ENCODE results near the gene NACAD. TPM values are rescaled to one million over a fixed set of nuclear protein-coding genes. Genes with fewer than 3 reads are reported as not detected.

NACAD gene
- total and polyA plus RNA-seq, 8 donors = 2.0 to 10.9 (median 9.3) TPM

DNA sequence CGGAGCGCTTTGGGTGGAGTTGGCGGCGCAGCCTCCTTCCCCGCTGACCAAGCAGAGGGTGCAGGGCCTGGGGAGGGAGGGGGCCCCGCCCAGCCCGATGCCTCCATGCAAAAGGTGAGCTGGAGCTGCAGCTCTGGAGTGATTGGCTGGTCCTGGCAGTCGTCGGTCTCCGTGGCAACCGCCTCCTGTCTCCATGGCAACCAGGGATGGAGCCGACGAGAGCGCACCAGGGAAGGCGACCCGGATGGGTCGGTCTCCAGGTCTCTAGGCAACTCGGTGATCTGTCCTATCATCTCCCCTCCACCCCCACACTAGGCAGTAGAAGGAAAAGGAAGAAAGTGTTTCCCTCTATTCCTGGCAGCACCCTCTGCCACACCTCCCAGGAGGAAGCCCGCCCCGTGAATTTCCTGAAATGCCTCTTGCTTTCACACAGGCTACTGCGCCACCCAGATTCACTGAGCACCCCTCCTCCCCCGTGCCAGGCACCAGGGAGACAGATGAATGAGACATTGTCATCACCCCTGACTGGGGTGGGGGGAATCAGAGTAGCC is 647 bp upstream of the NACAD start:
- H3K4me3 ChIP-seq = peak overlapping the region; percentile 44 to 45
- peaks cover 0 to 35% of the 10 kb centered on the region in 2 donors for H3K27me3 ChIP-seq
- peaks cover 0 to 14% of the 10 kb centered on the region in 2 donors for H3K4me1 ChIP-seq
- H3K27ac ChIP-seq = no peak overlapping the region
- H3K36me3 ChIP-seq = no peaks in the 10 kb centered on the region
- ATAC-seq (peak; percentile 57), DNase-seq (peak in 3 of 4 donors; percentile 31 to 54 (median 46))
- intact Hi-C loops (cut with DNase I) = no loop called here
- TF ChIP-seq, protein P1, sequence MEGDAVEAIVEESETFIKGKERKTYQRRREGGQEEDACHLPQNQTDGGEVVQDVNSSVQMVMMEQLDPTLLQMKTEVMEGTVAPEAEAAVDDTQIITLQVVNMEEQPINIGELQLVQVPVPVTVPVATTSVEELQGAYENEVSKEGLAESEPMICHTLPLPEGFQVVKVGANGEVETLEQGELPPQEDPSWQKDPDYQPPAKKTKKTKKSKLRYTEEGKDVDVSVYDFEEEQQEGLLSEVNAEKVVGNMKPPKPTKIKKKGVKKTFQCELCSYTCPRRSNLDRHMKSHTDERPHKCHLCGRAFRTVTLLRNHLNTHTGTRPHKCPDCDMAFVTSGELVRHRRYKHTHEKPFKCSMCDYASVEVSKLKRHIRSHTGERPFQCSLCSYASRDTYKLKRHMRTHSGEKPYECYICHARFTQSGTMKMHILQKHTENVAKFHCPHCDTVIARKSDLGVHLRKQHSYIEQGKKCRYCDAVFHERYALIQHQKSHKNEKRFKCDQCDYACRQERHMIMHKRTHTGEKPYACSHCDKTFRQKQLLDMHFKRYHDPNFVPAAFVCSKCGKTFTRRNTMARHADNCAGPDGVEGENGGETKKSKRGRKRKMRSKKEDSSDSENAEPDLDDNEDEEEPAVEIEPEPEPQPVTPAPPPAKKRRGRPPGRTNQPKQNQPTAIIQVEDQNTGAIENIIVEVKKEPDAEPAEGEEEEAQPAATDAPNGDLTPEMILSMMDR (IDR thresholded peaks at IDR 0.05) = no peak
- H3K9me3 ChIP-seq = no peaks in the 10 kb centered on the region

DNA sequence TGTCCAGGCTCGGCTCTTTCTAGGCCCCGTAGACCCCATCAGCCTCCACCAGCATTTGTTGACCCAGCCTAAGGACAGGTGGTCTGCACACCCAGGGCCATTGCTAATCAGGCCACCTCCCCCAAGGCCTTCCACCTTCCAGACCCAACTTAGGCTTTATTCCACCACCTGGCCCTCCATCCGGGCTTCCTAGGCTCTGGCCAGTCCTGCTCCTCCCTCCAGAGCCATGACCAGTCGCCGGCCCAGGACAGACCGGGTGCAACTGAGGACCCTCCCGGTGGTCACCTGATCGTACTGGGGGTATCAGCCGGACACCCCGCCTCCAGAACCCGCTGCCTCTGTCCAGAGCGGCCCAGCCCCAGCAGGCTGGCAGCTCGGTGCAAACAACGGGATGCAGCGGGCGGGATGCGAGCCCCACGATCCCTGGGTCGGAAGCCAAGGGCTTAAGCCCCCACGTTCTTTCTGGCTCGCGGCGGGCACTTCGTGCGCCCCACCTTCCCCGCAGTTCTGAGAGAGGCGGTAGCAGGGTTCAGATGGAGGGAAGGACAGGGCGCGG is 545 bp downstream of the NACAD start:
- DNase-seq (peak in 1 of 4 donors; percentile 7), ATAC-seq (no peak)
- TF ChIP-seq, protein P1 (IDR thresholded peaks at IDR 0.05) = no peak
- Histone ChIP-seq H3K4me3 (peak overlapping the region; percentile 44 to 45), H3K36me3 (no peaks in the 10 kb centered on the region), H3K27ac (no peak overlapping the region), H3K4me1 (peaks cover 0 to 14% of the 10 kb centered on the region in 2 donors), H3K27me3 (peaks cover 0 to 35% of the 10 kb centered on the region in 2 donors), H3K9me3 (no peaks in the 10 kb centered on the region)
- intact Hi-C loops (cut with DNase I) = no loop called here

DNA sequence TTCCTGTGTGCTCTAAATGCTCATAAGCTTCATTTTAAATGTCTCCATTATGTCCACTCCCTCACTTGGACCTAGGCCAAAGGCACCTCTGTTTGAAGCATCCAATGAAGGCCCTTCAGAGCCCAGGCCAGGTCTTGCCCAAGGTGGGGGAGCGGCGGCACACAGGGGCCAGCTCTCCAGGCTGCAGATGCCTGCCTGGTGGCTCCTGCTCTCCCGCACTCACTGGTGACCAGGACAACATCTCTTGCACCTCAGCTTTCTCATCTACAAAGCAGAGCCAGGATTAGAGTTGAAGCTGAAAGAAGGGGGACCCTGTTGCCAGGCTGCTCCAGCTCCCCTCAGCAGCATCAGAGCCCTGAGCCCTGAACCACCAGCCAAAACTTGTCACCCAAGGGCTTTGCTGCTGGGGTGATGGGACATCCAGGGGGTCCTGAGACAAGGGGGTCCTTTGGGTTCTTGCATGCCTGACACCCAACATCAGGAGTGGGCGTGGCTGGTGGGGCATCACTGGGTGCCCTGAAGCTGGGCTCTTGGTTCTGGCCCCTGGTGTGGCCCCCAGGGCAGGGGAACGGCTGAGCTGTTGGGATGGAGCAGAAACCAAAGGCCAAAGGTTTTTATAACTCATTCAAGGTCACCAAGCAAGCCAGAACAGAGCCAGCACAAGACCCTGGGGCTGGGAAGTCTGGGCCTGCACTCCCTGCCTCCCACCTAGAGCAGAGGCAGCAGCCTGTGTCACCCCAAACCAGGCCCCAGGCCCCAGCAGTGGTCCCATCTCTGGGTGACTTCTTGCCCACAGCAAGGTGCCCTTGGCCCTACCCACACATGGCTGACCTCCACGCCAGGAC is 1.2 kb downstream of the NACAD start:
- ATAC-seq = no peak
- H3K4me3 ChIP-seq = no peak overlapping the region
- intact Hi-C loops (cut with DNase I) = no loop called here
- no peak for DNase-seq
- H3K36me3 ChIP-seq = no peaks in the 10 kb centered on the region
- TF ChIP-seq, protein P1 (IDR thresholded peaks at IDR 0.05) = no peak
- H3K27ac ChIP-seq = no peak overlapping the region
- no peaks in the 10 kb centered on the region for H3K9me3 ChIP-seq
- peaks cover 0 to 35% of the 10 kb centered on the region in 2 donors for H3K27me3 ChIP-seq
- H3K4me1 ChIP-seq = peaks cover 0 to 14% of the 10 kb centered on the region in 2 donors

DNA sequence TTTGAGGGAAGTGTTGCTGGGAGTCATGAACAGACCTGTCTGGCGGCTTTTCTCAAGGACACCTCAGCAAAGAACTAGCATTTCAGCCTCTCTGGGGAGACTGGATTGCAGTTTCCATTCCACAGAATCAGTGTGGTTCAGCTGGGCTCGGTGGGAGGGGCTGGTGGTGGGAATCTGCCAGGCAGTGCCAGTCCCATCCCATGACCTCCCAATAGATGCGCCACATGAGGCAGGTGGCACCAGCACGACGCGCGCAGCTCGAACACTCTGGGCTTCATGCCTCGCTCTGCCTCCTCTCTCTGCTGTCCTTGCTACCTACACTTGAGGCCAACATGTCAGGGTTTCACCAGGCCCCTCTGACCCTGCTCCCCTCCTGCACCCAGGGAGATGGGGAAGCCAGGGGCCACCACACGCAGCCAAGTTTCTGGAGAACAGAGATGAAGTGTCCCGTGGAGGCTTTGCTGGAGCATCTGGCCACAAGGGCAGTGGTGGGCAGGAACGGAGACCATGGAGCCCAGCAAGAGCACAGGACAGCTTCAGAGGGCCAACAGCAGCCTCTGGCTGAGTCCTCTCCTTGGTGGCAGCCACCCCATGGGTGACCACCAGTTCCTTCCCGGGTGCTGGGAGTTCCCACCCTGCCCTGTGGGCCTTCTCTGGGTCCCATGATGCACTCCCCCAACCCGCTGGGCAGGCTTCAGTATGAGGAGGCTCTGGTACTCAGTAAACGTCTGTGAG is 2.3 kb downstream of the NACAD start:
- intact Hi-C loops (cut with DNase I) = no loop called here
- Histone ChIP-seq H3K9me3 (no peaks in the 10 kb centered on the region), H3K4me3 (no peak overlapping the region), H3K4me1 (peaks cover 0 to 14% of the 10 kb centered on the region in 2 donors), H3K36me3 (no peaks in the 10 kb centered on the region), H3K27ac (no peak overlapping the region), H3K27me3 (peaks cover 0 to 35% of the 10 kb centered on the region in 2 donors)
- TF ChIP-seq, protein P1 (IDR thresholded peaks at IDR 0.05) = no peak
- ATAC-seq = no peak
- DNase-seq = peak in 1 of 4 donors; percentile 51

Data from left lung (tissue), 10 donors.